ENCODE results near the gene C10orf143. TPM values are rescaled to one million over a fixed set of nuclear protein-coding genes. Genes with fewer than 3 reads are reported as not detected.

Gene C10orf143
- polyA plus RNA-seq, 1 donor = 3.1 TPM

DNA sequence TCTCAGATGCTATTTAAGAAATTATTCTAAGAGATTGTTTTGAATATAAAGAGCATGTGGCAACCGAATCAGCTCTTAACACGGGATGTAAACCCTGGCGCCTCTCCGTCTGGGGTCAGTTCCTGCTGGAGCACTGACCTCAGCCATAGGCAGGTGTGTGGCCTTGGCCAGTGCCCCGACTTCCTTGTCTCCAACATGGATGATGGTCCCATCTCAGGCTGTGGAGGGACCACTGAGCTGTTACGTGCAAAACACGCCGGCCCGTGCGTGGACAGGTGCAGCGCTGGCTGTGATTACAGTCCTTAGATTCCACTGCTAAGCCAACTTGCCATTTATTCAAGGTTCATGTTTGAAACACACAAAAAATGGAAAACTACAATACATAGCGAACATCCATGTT lies 59.9 kb downstream of the C10orf143 start:
- no peak for DNase-seq

DNA sequence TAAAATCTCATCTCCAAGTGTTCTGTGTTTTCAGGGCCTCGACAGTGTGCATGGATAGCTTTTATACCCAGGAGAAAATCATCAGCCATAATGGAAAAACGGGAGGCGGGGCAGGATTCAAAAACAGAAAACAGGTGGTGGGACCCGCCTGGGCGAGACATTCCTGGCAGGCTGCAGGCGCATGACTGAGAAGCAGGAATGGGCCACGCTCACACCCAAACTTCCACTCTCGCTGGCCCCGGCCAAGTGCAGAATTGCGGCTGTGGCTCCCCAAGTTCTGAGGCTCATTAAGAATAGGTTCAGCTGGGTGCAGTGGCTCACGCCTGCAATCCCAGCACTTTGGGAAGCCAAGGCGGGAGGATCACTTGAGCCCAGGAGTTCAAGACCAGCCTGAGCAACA lies 60.6 kb downstream of the C10orf143 start:
- DNase-seq = no peak

DNA sequence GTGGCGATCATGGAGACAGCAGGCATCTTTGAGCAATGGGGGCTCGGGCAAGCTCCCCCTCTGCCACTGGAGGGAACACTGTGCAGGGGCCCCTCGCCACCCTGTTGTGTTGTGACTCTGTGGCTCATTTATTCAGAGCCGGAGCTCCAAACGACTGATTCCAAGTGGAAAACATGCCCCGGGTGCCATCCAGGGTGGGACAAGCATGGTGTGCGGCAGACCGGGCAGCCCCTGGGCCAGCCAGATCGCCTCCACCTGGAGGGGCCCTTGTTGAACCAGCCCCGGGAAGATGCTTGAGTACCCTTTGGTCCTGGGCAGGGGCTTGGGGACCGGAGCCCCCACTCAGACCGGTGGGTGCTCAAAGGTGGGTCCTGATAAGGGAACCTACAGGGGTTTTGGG lies 61.4 kb downstream of the C10orf143 start:
- DNase-seq = no peak

DNA sequence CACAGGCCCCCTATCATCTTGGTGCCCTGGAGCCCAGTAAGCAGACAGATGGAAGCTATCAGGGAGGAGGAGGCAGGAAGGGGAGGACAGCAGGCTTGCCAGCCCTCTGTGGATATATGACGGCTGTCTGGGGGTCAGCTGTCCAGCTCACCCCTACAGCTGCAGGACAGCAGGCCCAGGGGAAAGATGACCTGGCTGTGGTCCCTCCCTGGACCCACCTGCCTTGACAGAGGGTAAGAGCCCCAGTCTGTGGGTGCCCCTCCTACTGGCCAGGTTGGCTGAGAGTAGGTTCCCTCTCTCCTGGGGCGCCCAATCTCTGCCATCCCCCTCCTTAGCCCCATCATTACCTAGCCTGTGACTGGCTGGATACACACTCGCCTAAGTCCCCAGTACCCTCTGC lies 62.5 kb downstream of the C10orf143 start:
- DNase-seq = no peak

DNA sequence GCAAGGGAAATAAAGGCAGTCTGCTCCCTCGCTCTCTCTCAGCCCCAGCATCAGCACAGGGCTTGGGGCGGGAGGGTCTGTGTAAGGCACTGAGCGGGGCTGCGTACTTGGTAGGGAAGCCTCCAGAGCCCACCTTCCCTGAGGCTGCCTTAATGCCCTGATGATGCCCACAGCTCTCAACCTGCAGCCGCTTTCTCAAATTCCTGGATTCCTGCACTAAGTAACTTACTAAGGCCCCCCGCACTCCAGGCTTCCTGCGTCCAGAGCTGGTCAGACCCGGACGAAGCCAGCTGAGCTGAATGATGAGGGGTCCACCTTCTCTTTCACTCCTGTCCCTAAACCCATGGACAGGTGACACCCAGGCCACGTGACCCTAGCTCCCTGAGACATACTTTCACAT lies 63.3 kb downstream of the C10orf143 start:
- no peak for DNase-seq

DNA sequence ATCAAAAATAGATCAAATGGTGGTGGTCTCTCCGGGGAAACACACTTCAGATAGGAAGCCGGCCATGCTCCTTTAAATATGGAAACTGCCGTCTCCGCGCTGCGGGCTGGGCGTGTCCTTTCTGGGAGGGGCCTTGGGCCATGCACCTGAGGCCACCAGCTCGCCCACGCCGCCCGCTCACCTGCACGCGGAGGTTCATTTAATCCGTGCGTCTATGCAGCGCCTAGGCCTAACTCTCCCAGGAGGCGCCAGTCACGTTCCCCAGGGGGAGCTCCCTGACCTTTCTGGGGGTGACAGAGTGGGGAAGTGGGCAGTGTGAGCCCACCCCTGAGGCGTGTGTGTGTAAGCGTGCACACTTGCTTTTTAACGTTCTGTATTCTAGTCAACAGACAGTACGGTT lies 64.0 kb downstream of the C10orf143 start:
- no peak for DNase-seq

DNA sequence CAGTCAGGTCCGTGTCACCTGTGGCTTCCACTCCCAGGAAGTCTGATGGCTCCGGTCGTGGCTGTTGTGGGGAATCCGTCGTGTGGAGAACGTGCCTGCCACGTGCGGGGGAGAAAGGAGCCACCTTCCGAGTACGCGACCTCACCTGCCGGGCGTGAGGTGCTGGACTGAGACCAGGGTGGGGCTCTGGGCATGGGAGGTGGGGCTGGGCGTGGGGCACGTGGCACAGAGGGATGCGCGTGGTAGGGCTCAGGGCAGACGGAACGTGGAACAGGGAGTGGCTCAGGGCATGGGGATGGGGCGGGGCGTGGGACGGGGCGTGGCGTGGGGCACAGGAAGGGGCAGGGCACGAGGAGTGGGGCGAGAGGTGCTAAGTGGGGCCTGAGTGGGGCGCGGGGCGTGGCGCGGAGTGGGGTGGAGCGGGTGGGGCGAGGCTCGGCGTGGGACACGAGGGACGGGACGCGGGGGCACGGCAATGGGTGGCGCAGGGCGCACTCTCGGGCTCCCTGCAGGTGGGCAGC lies 64.8 kb downstream of the C10orf143 start:
- DNase-seq = no peak

DNA sequence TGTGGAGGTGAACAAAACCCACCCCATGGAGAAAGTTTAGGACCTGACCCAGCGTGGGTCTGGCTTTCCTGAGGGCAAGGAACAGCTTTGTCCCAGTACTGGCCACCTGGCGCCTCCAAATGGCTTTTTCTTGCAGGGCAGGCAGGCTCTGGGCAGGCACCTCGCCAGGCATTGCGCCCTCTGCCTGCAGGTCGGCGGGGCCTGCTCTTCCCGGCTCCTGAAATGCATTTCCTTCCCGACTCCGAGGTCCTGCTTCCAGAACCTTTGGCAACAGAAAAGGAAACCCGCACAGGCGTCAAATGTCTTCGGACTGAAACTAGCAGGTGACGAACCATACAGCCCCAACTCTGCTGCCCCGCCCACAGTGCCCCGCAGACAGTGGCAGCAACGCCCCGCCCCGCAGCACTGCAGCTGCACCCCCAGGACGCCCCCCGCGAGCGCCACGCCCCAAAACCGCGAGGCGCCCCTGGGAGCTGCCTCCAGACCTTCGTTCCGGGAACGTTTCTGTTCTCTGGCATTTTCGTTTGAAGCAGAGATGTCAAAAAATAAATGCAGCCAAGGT lies 65.5 kb downstream of the C10orf143 start:
- DNase-seq = no peak

DNA sequence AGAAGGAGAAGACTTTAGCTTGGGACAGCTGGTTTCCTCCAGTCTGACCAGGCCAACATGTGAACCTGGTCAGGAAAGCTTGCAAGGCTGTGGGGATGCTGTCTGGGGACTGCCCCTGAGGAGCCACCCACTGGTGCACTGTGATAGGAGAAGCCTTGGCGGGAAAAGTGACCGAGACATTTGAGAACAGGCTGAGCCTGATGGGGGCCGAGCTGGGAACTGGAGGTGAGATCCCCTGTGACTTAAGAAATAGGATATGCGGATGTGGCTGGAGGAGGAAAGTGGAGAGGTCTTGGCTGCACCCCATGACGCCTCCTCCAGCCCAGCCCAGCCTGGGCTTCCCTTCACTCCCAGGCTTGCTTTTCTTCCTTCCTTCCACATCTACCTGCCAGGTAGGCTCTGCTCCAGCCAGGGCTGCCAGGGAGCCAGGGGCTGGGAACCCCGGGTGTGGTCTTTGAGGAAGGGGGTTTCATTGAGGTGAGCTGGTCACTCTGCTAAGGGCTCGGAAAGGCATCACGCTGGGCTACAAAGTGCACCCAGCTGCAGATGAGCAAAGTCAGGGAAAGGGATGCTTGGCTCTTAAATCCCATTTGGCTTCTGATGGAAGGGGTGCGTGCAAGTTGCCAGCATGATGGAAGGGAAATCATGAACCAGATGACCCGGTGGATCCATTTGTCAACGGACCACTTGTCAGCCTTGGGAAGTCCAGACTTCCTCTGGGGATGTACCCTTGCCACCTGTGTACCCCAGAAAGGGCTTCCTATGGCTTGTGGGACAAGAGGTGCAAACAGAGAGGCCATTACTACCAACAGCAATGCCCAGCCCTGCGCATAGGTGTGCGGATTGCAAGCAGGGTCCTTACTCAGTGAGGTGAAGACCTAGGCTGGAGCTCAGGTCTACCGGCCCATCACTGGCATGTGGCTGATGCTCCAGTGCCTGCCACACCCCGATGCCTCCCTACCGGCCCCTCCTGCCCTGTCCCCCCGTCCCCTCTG lies 66.3 kb downstream of the C10orf143 start:
- DNase-seq = no peak

DNA sequence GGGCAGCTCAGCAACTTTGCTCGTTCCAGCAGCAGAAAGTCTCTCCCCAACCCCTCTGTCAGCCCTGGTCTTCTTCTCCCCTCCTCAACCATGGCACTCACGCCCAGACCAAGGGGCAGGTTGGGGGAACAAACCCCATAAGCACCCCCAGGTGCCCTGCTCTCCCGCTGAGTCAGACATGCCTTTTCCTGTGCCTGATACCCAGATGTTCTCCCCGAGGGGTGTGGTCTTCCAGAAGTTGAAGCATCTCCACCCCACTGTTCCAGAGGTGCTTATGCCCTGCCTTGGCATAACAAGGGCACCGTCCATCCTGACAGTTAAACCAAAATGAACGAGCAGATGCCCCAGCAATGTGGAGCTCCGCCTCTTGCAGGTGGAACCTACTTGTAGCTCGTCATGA lies 67.1 kb downstream of the C10orf143 start:
- no peak for DNase-seq

DNA sequence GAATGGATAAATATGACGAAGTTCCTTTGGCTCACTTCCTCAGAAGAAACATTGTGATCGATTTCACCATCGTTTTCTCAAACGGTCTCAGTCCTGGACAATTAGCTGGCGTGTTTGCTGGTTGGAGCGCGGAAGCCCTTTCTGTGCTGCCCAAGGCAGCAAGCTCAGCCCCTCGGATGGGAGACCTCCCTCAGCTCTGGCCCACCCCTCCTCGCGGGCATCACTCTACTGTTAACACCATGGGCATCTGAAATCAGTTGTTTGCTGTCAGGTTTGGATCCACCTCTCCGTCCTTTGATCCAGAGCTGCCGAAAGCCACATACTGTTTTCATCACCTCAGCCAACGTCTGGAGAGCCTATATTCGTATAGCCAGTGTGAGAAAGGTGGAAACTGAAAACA lies 68.2 kb downstream of the C10orf143 start:
- DNase-seq = no peak

DNA sequence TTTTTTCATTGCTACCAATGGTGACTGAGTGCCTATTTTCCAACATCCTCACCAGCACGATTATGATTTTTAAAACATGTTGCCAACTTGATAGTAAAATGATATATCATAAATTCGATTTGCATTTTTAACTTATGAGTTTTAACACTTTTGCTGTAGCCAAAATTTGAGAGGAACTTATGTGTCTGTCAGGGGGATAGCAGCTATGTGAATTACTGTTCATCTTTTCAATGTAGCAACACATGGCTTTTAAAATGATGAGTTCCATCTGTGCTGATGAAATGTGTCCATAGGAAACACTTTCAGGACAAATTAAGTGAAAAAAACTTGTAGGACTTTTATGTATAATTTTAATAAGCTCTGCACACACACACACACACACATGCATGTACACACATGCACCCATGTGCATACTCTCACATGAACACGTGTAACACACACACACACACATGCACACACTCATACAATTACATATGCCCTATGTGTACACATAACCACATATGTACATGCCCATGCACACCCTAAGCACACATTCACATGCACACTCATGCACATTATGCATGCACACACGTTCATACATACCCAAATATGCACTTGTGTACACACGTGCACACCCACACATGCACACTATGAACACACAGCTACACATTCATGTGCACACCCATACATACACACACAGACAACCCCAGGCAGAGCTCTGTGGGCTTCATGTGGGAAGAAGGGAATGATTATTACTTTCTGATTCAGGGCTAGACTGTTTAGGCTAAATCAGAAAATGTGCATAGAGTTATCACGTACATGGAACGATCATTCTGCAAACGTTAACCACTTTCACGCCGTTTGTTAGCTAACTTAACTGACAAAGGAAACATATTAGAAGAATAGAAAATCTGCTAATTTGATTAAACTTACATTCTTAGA lies 68.9 kb downstream of the C10orf143 start:
- DNase-seq = no peak

DNA sequence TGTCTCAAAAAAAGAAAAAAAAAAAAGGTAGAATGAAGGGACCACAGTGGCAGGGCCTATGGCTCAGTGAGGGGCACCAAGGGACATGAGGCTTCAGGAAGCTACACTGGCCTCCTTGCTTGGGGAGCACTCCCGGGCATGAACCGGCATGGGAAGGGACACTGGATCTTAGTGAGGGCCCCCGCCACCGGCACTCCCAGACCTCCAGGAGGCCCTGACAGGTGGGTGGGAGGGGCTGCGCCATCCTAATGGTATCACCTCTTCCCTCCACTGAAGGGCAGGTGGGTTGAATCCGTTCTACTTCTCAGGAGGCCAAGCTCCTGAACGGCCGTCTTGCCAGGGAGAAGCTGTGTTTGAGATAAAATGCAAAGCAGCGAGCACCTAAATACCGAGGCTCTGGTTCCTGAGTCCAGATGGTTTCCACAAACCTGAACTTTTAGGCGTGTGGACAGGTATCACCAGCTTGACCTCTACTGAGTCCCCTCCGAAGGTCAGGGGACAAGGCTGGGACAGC lies 69.8 kb downstream of the C10orf143 start:
- no peak for DNase-seq

DNA sequence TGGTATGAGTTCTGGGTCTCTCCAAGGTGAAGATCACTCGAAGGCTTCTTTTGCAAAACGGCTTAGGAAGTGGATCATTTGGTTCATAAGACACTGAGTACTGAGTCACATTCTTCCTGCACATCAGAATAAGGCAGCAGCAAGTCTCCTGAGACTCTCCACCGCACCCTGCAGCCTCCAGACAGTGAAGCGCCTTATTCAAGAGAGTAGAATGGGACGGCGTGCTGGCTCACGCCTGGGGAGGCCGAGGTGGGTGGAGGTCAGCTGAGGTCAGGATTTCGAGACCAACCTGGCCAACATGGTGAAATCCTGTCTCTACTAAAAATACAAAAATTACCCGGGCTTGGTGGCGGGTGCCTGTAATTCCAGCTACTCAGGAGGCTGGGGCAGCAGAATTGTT lies 70.3 kb downstream of the C10orf143 start:
- DNase-seq = no peak

DNA sequence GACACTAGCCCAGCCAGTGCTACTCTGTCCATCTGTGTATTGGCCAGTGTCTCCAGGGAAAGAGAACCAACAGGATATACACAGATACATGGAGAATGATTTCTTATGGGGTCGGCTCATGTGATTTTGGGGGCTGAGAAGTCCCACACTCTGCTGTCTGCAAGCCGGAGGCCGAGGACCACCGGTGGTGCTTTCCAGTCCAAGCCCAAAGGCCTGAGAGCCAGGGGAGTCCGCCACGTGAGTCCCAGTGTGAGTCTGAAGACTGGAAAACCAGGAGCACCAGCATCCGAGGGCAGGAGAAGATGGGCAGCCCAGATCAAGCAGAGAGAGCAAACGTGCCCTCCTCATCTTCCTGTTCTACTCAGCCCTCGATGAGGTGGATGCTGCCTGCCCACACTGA lies 71.5 kb downstream of the C10orf143 start:
- no peak for DNase-seq

DNA sequence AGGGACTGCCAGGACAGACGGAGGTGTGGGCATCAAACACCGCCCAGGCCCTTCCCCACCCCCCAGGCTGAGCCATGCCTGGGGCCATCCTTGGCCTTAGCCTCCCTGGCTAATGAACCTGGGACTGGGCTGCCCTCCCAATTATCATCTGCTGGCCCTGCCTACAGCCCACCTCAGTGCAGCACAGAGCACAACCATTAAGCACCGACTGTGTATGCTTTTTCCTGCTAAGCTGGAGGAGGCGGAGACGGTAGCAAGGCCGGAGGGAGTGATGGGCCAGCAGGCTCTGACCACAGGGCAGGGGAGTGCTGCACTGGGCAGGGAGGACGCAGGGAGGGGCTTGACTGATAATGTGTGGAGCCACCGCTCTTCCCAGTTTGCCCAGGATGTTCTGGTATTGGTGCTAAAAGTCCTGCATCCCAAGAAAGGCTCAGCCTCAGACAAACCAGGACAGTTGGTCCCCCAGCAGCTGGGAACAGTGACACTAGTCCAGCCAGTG lies 72.0 kb downstream of the C10orf143 start:
- no peak for DNase-seq

DNA sequence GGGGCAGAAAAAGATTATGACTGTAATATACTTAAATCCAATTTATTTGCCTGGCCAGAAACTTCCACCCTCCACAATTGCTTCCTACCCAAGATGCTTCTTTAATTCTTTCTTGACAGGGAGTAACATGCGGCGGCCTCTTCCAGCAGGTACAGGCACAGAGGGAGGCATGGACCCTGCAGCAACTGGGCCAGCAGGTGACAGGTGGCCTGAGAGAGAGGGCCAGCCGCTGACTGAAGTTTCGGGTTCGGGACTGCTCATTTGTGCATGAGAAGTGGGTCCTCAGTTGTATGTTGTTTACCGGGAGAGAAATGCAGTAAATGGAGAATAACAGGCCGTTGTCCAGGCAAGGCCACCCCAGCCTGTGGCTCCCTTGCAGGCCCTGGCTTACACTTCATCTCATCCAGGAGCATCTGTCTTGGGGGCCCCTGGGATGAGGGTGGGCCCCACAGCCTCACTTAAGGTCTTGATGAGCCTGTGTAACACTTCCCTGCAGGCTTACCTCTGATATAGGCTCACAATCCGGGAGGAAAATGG lies 72.5 kb downstream of the C10orf143 start:
- no peak for DNase-seq

DNA sequence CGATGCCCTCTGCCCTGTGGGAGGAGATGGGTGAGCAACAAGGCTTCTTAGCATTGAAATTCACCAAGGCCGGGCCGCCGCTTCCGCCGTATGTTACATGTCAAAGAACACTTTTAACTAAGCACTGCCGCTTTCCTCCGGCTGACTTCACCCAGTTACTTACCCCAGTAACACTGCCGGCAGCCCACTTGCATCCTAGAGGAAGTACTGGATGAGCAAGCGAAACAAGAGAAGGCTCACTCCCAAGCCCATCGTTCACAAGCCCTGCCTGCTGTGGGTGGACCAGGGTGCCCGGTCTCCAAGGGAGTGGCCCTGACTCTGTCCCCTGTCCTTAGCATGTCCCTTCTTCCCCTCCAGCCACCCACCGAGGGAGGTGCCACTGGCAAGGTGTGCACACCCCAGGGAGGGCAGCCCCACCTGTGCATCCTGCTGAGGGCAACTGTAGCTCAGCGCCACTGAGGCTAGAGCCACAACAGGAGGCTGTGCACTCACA lies 73.4 kb downstream of the C10orf143 start:
- DNase-seq = no peak

DNA sequence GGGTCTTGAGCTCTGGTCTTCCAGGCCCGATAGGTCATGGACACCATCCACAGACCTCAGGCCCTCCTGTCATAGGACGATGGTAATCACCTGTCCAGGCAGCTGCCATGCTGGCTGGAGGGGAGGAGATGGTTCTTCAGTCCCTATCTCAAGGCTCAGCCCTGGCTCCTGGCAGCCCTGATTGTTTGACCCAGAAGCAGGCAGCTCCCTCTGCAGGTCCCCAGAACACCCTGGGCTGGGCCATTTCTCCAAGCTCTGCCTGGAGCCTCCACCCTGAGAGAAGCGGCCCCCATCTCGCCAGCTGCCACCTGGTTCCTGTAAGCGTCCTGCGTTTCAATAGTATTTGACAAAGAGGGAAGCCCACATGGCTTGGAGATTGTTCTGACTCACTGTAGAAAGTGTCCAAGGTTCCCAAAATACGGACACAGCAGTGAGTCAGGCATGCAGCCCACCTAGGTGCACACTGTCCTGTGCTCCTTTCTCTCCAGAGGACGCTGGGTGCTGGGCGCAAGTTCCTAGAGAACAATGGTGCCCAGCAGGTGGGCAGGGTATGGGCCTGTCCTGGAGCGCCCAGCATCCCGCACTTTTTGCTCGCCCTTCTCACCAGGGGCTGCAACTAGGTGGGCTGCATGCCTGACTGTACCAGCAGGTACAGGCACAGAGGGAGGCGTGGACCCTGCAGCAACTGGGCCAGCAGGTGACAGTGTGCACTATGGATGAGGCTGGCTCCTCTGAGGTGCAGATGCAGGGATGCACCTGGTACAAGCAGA lies 74.1 kb downstream of the C10orf143 start:
- no peak for DNase-seq

DNA sequence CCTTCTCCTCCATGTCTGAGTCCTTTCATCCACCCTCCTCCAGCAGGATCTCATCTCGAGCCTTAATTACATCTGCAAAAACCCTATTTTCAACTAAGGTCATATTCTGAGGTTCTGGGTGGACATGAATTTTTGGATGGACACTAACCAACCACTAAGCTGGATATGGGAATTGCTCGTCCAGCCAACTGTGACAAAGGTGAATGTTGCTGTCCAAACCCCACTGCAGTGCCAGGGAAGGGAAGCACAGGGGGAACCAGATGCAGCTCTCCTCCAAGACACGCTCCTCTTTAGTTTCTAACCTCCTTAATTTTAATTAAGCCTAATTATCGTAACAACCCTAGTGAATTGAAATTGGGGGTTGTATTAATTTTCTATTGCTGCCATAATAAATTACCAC lies 81.4 kb downstream of the C10orf143 start:
- DNase-seq = no peak

DNA sequence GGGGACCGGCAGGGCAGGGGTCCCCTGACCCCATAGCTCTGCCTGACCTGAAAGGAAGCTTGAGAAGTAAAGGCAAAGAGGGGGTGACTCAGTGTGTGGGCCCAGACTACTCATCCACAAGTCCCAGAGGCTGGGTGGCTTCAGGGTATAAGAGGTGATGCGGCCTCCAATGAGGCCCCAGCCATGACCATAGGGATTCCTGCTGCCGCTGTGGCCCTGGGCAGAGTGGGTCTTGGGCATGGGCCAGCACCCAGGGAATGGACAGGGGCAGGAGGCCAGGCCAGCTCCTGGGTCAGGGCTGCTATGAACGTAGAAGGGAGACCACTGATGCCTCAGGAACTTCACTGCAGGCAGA lies 82.2 kb downstream of the C10orf143 start:
- no peak for DNase-seq
